A549 treated with Hydrocortisone at 1 μM for 4 hours (cell line): ENCODE measurements around the gene UBE2R2. TPM values are rescaled to one million over a fixed set of nuclear protein-coding genes. Genes with fewer than 3 reads are reported as not detected.

ENCODE experiments used
- total RNA-seq: library from RNA; stranded (reverse); fragments of 200-300 nt; extraction: Qiagen RNA extraction; gene quantifications from 5 replicates; pipeline ENCODE4 v1.2.3, GENCODE V29; 2022

The UBE2R2 gene
- total RNA-seq: 42.8 to 47.2 TPM (median 46.2 TPM) in 5 replicates

GRCh38 chr9:33816327-33817252 is at the start of gene UBE2R2:
TSS of gene UBE2R2 (plus strand) at chr9:33817160. CDS start at chr9:33817758, 598 bp downstream.

GRCh38 chr9:33795281-33795680 is 21.7 kb upstream of the UBE2R2 start, which contains the start of gene PRSS3:
TSS of gene PRSS3 (plus strand) at chr9:33795561. CDS start at chr9:33795574, 13 bp downstream.

Other genes with a start within 250 kb of the UBE2R2 start
- gene PRSS3, start 21.6 kb upstream of the UBE2R2 start, total RNA-seq: 8.3 to 12.4 TPM (median 11.0 TPM) in 5 replicates
- 41.3 to 46.0 TPM (median 44.3 TPM) in 5 replicates for gene UBAP2, start 231.7 kb downstream of the UBE2R2 start, total RNA-seq